ENCODE results near the gene CIDEB. TPM values are rescaled to one million over a fixed set of nuclear protein-coding genes. Genes with fewer than 3 reads are reported as not detected.

The CIDEB gene
- total and polyA plus RNA-seq, 2 of the 13 experiments (the other 11 are each of a cell fraction or from before 2014, with no cell fraction given): 35.8 to 110 TPM

DNA sequence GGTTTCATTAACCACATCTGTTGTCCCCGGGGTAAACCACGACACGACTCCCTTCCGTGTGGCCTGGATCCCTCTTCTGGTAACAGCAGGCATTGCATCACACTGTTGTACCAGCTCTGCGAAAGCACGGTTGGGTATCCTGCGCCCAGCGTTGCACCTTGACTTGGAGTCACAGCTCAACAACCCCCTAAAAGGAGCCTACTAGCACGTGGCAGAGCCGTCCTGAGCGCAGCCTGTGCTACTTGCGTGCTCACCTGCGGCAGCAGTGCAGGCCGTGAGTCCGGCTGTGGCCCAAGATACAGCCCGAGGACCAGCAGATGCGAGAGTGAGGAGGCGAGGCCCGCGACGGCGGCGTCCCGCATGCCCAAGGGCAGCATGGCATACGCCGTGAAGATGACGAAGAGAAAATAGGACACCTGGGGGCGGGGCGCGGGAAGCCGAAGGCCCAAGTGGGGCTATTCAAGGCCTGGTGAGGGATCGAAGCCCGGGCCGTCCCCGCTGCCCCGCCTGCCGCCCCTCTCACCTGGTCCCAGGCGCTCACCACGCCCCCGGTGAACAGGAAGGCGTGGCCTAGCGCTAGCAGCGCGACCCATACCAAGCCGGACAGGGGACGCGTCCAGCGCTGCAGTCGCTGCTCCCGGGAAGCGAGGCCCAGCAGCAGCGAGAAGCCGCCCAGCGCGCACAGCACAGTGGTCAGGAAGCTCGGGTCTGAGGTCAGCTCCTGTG is 24.7 kb upstream of the CIDEB start (continued):
- peak; percentile 95; the same call in 1 of the 2 replicates for TF ChIP-seq ZNF619 (CRISPR knock-in tag; IDR thresholded peaks at IDR 0.05)
- TF ChIP-seq MXI1 (IDR thresholded peaks at IDR 0.05; ENCODE audit: borderline replicate concordance, low read depth, low read length): no peak
- TF ChIP-seq ZNF543 (CRISPR knock-in tag; IDR thresholded peaks at IDR 0.05): peak; percentile 98
- TF ChIP-seq, protein P1, sequence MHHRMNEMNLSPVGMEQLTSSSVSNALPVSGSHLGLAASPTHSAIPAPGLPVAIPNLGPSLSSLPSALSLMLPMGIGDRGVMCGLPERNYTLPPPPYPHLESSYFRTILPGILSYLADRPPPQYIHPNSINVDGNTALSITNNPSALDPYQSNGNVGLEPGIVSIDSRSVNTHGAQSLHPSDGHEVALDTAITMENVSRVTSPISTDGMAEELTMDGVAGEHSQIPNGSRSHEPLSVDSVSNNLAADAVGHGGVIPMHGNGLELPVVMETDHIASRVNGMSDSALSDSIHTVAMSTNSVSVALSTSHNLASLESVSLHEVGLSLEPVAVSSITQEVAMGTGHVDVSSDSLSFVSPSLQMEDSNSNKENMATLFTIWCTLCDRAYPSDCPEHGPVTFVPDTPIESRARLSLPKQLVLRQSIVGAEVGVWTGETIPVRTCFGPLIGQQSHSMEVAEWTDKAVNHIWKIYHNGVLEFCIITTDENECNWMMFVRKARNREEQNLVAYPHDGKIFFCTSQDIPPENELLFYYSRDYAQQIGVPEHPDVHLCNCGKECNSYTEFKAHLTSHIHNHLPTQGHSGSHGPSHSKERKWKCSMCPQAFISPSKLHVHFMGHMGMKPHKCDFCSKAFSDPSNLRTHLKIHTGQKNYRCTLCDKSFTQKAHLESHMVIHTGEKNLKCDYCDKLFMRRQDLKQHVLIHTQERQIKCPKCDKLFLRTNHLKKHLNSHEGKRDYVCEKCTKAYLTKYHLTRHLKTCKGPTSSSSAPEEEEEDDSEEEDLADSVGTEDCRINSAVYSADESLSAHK (CRISPR knock-in tag; IDR thresholded peaks at IDR 0.05; ENCODE audit: borderline replicate concordance): peak; percentile 80; the same call in 1 of the 2 replicates
- peak; percentile 81 for TF ChIP-seq ZSCAN22 (CRISPR knock-in tag; IDR thresholded peaks at IDR 0.05)
- peak; percentile 90 for TF ChIP-seq ZNF317 (CRISPR knock-in tag; IDR thresholded peaks at IDR 0.05)
- TF ChIP-seq, protein P2, sequence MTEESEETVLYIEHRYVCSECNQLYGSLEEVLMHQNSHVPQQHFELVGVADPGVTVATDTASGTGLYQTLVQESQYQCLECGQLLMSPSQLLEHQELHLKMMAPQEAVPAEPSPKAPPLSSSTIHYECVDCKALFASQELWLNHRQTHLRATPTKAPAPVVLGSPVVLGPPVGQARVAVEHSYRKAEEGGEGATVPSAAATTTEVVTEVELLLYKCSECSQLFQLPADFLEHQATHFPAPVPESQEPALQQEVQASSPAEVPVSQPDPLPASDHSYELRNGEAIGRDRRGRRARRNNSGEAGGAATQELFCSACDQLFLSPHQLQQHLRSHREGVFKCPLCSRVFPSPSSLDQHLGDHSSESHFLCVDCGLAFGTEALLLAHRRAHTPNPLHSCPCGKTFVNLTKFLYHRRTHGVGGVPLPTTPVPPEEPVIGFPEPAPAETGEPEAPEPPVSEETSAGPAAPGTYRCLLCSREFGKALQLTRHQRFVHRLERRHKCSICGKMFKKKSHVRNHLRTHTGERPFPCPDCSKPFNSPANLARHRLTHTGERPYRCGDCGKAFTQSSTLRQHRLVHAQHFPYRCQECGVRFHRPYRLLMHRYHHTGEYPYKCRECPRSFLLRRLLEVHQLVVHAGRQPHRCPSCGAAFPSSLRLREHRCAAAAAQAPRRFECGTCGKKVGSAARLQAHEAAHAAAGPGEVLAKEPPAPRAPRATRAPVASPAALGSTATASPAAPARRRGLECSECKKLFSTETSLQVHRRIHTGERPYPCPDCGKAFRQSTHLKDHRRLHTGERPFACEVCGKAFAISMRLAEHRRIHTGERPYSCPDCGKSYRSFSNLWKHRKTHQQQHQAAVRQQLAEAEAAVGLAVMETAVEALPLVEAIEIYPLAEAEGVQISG (CRISPR knock-in tag; IDR thresholded peaks at IDR 0.05): no peak; the same call in none of the 2 replicates
- TF ChIP-seq POLR2G (IDR thresholded peaks at IDR 0.05; ENCODE audit: low read depth, low read length): no peak
- no peak for TF ChIP-seq LCORL (IDR thresholded peaks at IDR 0.05)
- peak; percentile 91 for TF ChIP-seq LCORL (CRISPR knock-in tag; IDR thresholded peaks at IDR 0.05)
- peak; percentile 69; the same call in 1 of the 2 replicates for TF ChIP-seq ZKSCAN8 (CRISPR knock-in tag; IDR thresholded peaks at IDR 0.05; ENCODE audit: borderline replicate concordance)
- peak; percentile 93; the same call in 1 of the 2 replicates for TF ChIP-seq IRX3 (CRISPR knock-in tag; IDR thresholded peaks at IDR 0.05; ENCODE audit: borderline replicate concordance, low read depth)
- TF ChIP-seq ZNF709 (CRISPR knock-in tag; IDR thresholded peaks at IDR 0.05): peak; percentile 76
- TF ChIP-seq POGK (CRISPR knock-in tag; conservative IDR thresholded peaks at IDR 0.05): peak; percentile 52; the same call in 1 of the 2 replicates
- TF ChIP-seq SKI (IDR thresholded peaks at IDR 0.05; ENCODE audit: partially characterized antibody): no peak
- TF ChIP-seq, protein P3, sequence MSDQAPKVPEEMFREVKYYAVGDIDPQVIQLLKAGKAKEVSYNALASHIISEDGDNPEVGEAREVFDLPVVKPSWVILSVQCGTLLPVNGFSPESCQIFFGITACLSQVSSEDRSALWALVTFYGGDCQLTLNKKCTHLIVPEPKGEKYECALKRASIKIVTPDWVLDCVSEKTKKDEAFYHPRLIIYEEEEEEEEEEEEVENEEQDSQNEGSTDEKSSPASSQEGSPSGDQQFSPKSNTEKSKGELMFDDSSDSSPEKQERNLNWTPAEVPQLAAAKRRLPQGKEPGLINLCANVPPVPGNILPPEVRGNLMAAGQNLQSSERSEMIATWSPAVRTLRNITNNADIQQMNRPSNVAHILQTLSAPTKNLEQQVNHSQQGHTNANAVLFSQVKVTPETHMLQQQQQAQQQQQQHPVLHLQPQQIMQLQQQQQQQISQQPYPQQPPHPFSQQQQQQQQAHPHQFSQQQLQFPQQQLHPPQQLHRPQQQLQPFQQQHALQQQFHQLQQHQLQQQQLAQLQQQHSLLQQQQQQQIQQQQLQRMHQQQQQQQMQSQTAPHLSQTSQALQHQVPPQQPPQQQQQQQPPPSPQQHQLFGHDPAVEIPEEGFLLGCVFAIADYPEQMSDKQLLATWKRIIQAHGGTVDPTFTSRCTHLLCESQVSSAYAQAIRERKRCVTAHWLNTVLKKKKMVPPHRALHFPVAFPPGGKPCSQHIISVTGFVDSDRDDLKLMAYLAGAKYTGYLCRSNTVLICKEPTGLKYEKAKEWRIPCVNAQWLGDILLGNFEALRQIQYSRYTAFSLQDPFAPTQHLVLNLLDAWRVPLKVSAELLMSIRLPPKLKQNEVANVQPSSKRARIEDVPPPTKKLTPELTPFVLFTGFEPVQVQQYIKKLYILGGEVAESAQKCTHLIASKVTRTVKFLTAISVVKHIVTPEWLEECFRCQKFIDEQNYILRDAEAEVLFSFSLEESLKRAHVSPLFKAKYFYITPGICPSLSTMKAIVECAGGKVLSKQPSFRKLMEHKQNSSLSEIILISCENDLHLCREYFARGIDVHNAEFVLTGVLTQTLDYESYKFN (CRISPR knock-in tag; conservative IDR thresholded peaks at IDR 0.05): peak; percentile 55
- peak; percentile 98 for TF ChIP-seq ZNF501 (CRISPR knock-in tag; IDR thresholded peaks at IDR 0.05)
- peak; percentile 94 for TF ChIP-seq ZNF747 (CRISPR knock-in tag; IDR thresholded peaks at IDR 0.05; ENCODE audit: borderline replicate concordance)
- TF ChIP-seq ZNF205 (CRISPR knock-in tag; IDR thresholded peaks at IDR 0.05): 0 out of 2 replicates have a peak, but pooled peaks have one; percentile 58

Measured in HepG2 (cell line).